HepG2 (cell line): ENCODE data around the gene BTBD7. TPM values are rescaled to one million over a fixed set of nuclear protein-coding genes. Genes with fewer than 3 reads are reported as not detected.

Experiments
- ISL2 ChIP-seq: sonication (generic); formaldehyde crosslinking; IDR thresholded peaks from 2 replicates; pipeline ENCODE4 v1.5.0; 2020; ENCODE audit warnings: missing genetic modification reagents
- KMT2B ChIP-seq: IDR thresholded peaks from 2 replicates; pipeline ENCODE4 v1.6.1; 2016; ENCODE audit warnings: missing genetic modification reagents, missing compliant biosample characterization
- SATB2 ChIP-seq: sonication (generic); formaldehyde crosslinking; IDR thresholded peaks from 2 replicates; pipeline ENCODE4 v1.5.0; 2020; ENCODE audit warnings: missing genetic modification reagents
- polyA plus RNA-seq, 8 experiments: library from polyadenylated mRNA; depleted of rRNA in 3 of 8; stranded (reverse) in 7 of 8; unstranded in 1 of 8; fragments of >200 nt; fragmentation: Illumina TruSeq in 4 of 8; extraction: Trizol in 4 of 8; gene quantifications; 2 replicates each; pipeline versions ENCODE4 v1.2.1 to v1.2.3, GENCODE V29; 2011 to 2016; ENCODE audit warnings: low read depth in 4 of 8, missing spikeins in 1 of 8, mixed read lengths in 1 of 8; ENCODE audit not compliant: insufficient read depth in 1 of 8
- total RNA-seq, 5 experiments: library from RNA; depleted of rRNA; stranded (reverse); fragments of >200 nt; fragmentation: Illumina TruSeq; extraction: Trizol; gene quantifications; 2 replicates each; pipeline ENCODE4 v1.2.3, GENCODE V29; 2016; ENCODE audit warnings: low read depth in 1 of 5
- TF ChIP-seq, protein P1 (sequence below), 2 experiments: sonication (generic) in 1 of 2; formaldehyde crosslinking in 1 of 2; IDR thresholded peaks; 2 replicates each; pipeline versions ENCODE4 v1.4.0 to v1.6.1; 2016 to 2020; ENCODE audit warnings: borderline replicate concordance in 1 of 2, low read depth in 1 of 2, mild to moderate bottlenecking in 1 of 2, missing genetic modification reagents in 1 of 2
- TF ChIP-seq, protein P2 (sequence below): sonication (generic); formaldehyde crosslinking; IDR thresholded peaks from 2 replicates; pipeline ENCODE4 v1.4.0; 2020; ENCODE audit warnings: missing genetic modification reagents
- TF ChIP-seq, protein P3 (sequence below): sonication (generic); formaldehyde crosslinking; IDR thresholded peaks from 2 replicates; pipeline ENCODE4 v1.4.0; 2020; ENCODE audit warnings: missing genetic modification reagents
- TF ChIP-seq, protein P4 (sequence below): sonication (generic); formaldehyde crosslinking; IDR thresholded peaks from 2 replicates; pipeline ENCODE4 v1.4.0; 2020; ENCODE audit warnings: missing genetic modification reagents
- TF ChIP-seq, protein P5 (sequence below): sonication (generic); formaldehyde crosslinking; IDR thresholded peaks from 2 replicates; pipeline ENCODE4 v1.5.0; 2020; ENCODE audit warnings: mild to moderate bottlenecking, missing genetic modification reagents, borderline replicate concordance
- TF ChIP-seq, protein P6 (sequence below): sonication (generic); formaldehyde crosslinking; IDR thresholded peaks from 2 replicates; pipeline ENCODE4 v1.5.0; 2020; ENCODE audit warnings: mild to moderate bottlenecking, missing genetic modification reagents, borderline replicate concordance
- TF ChIP-seq, protein P7 (sequence below): IDR thresholded peaks from 2 replicates; pipeline ENCODE4 v1.6.1; 2012; ENCODE audit warnings: inconsistent platforms

The BTBD7 gene
- total and polyA plus RNA-seq, 2 of the 13 experiments (the other 11 are each of a cell fraction or from before 2014, with no cell fraction given) = 11.6 to 15.2 TPM

DNA sequence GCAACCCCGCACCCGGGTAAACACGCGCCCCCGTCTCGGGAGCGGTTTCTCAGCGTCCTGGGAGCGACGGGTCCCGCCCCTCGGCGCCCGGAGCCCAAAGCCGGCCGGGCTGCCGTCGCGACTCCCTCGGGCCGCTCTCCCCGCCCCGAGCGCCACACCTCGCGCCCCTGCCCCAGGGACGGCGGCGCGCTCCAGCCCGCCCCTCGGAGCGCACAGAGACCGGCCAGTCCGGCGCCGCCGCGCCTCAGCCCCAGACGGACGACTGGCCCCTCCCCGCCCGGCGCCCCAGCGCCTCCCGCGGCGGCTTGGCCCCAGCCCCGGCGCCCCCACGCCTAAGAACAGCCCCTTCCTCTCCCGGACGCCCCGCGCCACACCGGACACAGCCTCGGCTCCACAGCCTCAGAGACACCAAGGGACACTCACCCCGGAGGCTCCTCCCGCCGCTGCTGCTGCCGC, 411 bp downstream of the BTBD7 start (continued):
- TF ChIP-seq, protein P1, sequence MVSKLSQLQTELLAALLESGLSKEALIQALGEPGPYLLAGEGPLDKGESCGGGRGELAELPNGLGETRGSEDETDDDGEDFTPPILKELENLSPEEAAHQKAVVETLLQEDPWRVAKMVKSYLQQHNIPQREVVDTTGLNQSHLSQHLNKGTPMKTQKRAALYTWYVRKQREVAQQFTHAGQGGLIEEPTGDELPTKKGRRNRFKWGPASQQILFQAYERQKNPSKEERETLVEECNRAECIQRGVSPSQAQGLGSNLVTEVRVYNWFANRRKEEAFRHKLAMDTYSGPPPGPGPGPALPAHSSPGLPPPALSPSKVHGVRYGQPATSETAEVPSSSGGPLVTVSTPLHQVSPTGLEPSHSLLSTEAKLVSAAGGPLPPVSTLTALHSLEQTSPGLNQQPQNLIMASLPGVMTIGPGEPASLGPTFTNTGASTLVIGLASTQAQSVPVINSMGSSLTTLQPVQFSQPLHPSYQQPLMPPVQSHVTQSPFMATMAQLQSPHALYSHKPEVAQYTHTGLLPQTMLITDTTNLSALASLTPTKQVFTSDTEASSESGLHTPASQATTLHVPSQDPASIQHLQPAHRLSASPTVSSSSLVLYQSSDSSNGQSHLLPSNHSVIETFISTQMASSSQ (IDR thresholded peaks at IDR 0.05; ENCODE audit: low read depth) = no peak
- TF ChIP-seq, protein P1 (CRISPR knock-in tag; IDR thresholded peaks at IDR 0.05; ENCODE audit: borderline replicate concordance) = 0 out of 2 replicates have a peak, but pooled peaks have one; percentile 1
- TF ChIP-seq, protein P2, sequence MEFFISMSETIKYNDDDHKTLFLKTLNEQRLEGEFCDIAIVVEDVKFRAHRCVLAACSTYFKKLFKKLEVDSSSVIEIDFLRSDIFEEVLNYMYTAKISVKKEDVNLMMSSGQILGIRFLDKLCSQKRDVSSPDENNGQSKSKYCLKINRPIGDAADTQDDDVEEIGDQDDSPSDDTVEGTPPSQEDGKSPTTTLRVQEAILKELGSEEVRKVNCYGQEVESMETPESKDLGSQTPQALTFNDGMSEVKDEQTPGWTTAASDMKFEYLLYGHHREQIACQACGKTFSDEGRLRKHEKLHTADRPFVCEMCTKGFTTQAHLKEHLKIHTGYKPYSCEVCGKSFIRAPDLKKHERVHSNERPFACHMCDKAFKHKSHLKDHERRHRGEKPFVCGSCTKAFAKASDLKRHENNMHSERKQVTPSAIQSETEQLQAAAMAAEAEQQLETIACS (CRISPR knock-in tag) = 0 out of 2 replicates have a peak, but pooled peaks have one; percentile 20
- no peak for TF ChIP-seq KMT2B (CRISPR knock-in tag)
- TF ChIP-seq, protein P3, sequence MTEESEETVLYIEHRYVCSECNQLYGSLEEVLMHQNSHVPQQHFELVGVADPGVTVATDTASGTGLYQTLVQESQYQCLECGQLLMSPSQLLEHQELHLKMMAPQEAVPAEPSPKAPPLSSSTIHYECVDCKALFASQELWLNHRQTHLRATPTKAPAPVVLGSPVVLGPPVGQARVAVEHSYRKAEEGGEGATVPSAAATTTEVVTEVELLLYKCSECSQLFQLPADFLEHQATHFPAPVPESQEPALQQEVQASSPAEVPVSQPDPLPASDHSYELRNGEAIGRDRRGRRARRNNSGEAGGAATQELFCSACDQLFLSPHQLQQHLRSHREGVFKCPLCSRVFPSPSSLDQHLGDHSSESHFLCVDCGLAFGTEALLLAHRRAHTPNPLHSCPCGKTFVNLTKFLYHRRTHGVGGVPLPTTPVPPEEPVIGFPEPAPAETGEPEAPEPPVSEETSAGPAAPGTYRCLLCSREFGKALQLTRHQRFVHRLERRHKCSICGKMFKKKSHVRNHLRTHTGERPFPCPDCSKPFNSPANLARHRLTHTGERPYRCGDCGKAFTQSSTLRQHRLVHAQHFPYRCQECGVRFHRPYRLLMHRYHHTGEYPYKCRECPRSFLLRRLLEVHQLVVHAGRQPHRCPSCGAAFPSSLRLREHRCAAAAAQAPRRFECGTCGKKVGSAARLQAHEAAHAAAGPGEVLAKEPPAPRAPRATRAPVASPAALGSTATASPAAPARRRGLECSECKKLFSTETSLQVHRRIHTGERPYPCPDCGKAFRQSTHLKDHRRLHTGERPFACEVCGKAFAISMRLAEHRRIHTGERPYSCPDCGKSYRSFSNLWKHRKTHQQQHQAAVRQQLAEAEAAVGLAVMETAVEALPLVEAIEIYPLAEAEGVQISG = 0 out of 2 replicates have a peak, but pooled peaks have one; percentile 5
- TF ChIP-seq, protein P4, sequence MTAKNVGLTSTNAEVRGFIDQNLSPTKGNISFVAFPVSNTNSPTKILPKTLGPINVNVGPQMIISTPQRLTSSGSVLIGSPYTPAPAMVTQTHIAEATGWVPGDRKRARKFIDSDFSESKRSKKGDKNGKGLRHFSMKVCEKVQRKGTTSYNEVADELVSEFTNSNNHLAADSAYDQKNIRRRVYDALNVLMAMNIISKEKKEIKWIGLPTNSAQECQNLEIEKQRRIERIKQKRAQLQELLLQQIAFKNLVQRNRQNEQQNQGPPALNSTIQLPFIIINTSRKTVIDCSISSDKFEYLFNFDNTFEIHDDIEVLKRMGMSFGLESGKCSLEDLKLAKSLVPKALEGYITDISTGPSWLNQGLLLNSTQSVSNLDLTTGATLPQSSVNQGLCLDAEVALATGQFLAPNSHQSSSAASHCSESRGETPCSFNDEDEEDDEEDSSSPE = no peak
- TF ChIP-seq, protein P5, sequence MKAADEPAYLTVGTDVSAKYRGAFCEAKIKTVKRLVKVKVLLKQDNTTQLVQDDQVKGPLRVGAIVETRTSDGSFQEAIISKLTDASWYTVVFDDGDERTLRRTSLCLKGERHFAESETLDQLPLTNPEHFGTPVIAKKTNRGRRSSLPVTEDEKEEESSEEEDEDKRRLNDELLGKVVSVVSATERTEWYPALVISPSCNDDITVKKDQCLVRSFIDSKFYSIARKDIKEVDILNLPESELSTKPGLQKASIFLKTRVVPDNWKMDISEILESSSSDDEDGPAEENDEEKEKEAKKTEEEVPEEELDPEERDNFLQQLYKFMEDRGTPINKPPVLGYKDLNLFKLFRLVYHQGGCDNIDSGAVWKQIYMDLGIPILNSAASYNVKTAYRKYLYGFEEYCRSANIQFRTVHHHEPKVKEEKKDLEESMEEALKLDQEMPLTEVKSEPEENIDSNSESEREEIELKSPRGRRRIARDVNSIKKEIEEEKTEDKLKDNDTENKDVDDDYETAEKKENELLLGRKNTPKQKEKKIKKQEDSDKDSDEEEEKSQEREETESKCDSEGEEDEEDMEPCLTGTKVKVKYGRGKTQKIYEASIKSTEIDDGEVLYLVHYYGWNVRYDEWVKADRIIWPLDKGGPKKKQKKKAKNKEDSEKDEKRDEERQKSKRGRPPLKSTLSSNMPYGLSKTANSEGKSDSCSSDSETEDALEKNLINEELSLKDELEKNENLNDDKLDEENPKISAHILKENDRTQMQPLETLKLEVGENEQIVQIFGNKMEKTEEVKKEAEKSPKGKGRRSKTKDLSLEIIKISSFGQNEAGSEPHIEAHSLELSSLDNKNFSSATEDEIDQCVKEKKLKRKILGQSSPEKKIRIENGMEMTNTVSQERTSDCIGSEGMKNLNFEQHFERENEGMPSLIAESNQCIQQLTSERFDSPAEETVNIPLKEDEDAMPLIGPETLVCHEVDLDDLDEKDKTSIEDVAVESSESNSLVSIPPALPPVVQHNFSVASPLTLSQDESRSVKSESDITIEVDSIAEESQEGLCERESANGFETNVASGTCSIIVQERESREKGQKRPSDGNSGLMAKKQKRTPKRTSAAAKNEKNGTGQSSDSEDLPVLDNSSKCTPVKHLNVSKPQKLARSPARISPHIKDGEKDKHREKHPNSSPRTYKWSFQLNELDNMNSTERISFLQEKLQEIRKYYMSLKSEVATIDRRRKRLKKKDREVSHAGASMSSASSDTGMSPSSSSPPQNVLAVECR (CRISPR knock-in tag) = peak; percentile 37; the same call in 1 of the 2 replicates
- TF ChIP-seq, protein P6, sequence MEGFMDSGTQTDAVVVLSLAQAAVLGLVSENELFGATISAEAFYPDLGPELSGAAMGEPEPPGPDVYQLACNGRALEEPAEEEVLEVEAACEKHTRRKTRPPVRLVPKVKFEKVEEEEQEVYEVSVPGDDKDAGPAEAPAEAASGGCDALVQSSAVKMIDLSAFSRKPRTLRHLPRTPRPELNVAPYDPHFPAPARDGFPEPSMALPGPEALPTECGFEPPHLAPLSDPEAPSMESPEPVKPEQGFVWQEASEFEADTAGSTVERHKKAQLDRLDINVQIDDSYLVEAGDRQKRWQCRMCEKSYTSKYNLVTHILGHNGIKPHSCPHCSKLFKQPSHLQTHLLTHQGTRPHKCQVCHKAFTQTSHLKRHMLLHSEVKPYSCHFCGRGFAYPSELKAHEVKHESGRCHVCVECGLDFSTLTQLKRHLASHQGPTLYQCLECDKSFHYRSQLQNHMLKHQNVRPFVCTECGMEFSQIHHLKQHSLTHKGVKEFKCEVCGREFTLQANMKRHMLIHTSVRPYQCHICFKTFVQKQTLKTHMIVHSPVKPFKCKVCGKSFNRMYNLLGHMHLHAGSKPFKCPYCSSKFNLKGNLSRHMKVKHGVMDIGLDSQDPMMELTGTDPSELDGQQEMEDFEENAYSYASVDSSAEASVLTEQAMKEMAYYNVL = no peak
- no peak for TF ChIP-seq SATB2 (CRISPR knock-in tag)
- TF ChIP-seq ISL2 = no peak
- TF ChIP-seq, protein P7, sequence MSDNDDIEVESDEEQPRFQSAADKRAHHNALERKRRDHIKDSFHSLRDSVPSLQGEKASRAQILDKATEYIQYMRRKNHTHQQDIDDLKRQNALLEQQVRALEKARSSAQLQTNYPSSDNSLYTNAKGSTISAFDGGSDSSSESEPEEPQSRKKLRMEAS = peak; percentile 34; the same call in 1 of the 2 replicates
